ENCODE measurements around the gene NPAS1. TPM values are rescaled to one million over a fixed set of nuclear protein-coding genes. Genes with fewer than 3 reads are reported as not detected.

NPAS1 gene
- total and polyA plus RNA-seq, 7 donors = 0.04 to 0.23 (median 0.18) TPM; not detected in 3

GRCh38 chr19:47037766-47038165 lies 18.1 kb downstream of the NPAS1 start:
- Histone ChIP-seq H3K9me3 (no peaks in the 10 kb centered on the region), H3K27me3 (ENCODE audit: insufficient read depth in 3 of 3, low read length in 2 of 3) (peaks cover 0 to 9% (median 0%) of the 10 kb centered on the region in 3 donors), H3K36me3 (ENCODE audit: insufficient read depth in 1 of 2, low read depth in 1 of 2) (no peaks in the 10 kb centered on the region), H3K4me3 (no peak overlapping the region), H3K4me1 (peaks cover 8% of the 10 kb centered on the region), H3K27ac (no peak overlapping the region)
- ATAC-seq (no peak), DNase-seq (no peak)
- intact Hi-C loops (cut with DNase I) = loop anchor here in 1 of 2 donors (5.0 kb wide), 1 partner anchor 85 kb away; no protein-coding TSS in a partner anchor
- WGBS, 3 donors = 48 to 64% (median 53%) methylated on average over 1 of the region's 1 CpG
- no peak for TF ChIP-seq CTCF (IDR thresholded peaks at IDR 0.05)

GRCh38 chr19:47039239-47039874 lies 19.7 kb downstream of the NPAS1 start:
- H3K4me1 ChIP-seq = peaks cover 8% of the 10 kb centered on the region
- no peak overlapping the region for H3K4me3 ChIP-seq
- no peak for TF ChIP-seq CTCF (IDR thresholded peaks at IDR 0.05)
- ATAC-seq (no peak), DNase-seq (no peak)
- WGBS, 3 donors = 83 to 87% (median 86%) methylated on average over 13 to 17 of the region's 17 CpGs
- peaks cover 0 to 7% (median 0%) of the 10 kb centered on the region in 3 donors for H3K27me3 ChIP-seq (ENCODE audit: insufficient read depth in 3 of 3, low read length in 2 of 3)
- H3K9me3 ChIP-seq = no peaks in the 10 kb centered on the region
- intact Hi-C loops (cut with DNase I) = loop anchor here in 1 of 2 donors (5.0 kb wide), 1 partner anchor 83 kb away; no protein-coding TSS in a partner anchor
- no peaks in the 10 kb centered on the region for H3K36me3 ChIP-seq (ENCODE audit: insufficient read depth in 1 of 2, low read depth in 1 of 2)
- no peak overlapping the region for H3K27ac ChIP-seq

GRCh38 chr19:47040869-47041268 lies 21.2 kb downstream of the NPAS1 start:
- Histone ChIP-seq H3K27me3 (ENCODE audit: insufficient read depth in 3 of 3, low read length in 2 of 3) (no peaks in the 10 kb centered on the region), H3K9me3 (no peaks in the 10 kb centered on the region), H3K36me3 (ENCODE audit: insufficient read depth in 1 of 2, low read depth in 1 of 2) (no peaks in the 10 kb centered on the region), H3K4me1 (no peaks in the 10 kb centered on the region), H3K4me3 (no peak overlapping the region), H3K27ac (no peak overlapping the region)
- DNase-seq (no peak), ATAC-seq (no peak)
- TF ChIP-seq CTCF (IDR thresholded peaks at IDR 0.05) = no peak
- WGBS, 3 donors = 62 to 77% (median 76%) methylated on average over 8 of the region's 8 CpGs
- intact Hi-C loops (cut with DNase I) = no loop called here

- WGBS, 3 donors = 94 to 95% (median 94%) methylated on average over 45 to 56 of the region's 56 CpGs
- Histone ChIP-seq H3K9me3 (no peaks in the 10 kb centered on the region), H3K4me1 (no peaks in the 10 kb centered on the region), H3K36me3 (ENCODE audit: insufficient read depth in 1 of 2, low read depth in 1 of 2) (no peaks in the 10 kb centered on the region), H3K27me3 (ENCODE audit: insufficient read depth in 3 of 3, low read length in 2 of 3) (no peaks in the 10 kb centered on the region), H3K4me3 (no peak overlapping the region), H3K27ac (no peak overlapping the region)
- ATAC-seq (no peak), DNase-seq (no peak)
- intact Hi-C loops (cut with DNase I) = no loop called here
- no peak for TF ChIP-seq CTCF (IDR thresholded peaks at IDR 0.05)
Observed at GRCh38 chr19:47044946-47045866, 25.6 kb downstream of the NPAS1 start.

All from psoas muscle (tissue), 8 donors.